ENCODE results near the gene GSTM2.

GSTM2 gene

DNA sequence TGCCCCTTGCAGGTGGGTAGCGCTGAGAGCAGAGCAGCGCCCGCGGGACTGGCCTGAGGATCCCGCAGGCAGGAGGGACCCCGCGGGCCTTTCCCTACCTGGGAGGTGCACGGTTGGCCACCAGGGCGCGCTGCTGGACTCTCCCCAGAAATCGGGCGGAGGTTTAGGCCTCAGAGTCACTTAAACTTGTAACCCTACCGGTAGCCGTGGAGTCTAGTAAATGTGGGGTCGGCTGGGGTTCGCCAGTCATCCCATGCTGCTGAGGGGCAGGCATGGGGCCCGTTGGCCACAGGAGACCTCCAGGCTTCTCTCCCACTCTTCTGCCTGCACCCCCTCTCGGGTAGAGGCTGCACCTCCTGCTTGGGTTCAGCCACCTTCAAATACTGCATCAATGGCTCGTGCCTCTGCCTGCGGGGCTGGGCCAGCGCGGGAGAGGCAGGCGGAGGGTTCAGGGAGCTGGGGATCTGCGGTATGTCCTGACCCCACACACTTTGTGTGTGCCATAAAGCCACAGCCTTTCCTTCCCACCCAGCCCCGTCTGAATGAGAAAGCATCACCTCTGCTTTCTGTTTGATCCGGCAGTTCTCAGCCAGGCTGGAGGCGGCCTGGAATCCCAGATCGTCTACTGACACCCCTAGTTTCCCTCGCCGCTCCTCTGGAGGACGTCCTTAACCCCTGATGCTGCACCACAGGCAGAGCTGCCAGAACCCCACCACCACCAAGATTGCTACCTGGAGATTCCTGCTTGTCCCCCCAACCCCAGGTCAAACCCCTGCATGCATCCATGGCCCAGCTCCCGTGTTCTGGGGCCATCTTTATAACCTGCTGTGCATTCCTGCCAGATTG is 24.2 kb upstream of the GSTM2 start (continued):
- TF ChIP-seq, protein P1, sequence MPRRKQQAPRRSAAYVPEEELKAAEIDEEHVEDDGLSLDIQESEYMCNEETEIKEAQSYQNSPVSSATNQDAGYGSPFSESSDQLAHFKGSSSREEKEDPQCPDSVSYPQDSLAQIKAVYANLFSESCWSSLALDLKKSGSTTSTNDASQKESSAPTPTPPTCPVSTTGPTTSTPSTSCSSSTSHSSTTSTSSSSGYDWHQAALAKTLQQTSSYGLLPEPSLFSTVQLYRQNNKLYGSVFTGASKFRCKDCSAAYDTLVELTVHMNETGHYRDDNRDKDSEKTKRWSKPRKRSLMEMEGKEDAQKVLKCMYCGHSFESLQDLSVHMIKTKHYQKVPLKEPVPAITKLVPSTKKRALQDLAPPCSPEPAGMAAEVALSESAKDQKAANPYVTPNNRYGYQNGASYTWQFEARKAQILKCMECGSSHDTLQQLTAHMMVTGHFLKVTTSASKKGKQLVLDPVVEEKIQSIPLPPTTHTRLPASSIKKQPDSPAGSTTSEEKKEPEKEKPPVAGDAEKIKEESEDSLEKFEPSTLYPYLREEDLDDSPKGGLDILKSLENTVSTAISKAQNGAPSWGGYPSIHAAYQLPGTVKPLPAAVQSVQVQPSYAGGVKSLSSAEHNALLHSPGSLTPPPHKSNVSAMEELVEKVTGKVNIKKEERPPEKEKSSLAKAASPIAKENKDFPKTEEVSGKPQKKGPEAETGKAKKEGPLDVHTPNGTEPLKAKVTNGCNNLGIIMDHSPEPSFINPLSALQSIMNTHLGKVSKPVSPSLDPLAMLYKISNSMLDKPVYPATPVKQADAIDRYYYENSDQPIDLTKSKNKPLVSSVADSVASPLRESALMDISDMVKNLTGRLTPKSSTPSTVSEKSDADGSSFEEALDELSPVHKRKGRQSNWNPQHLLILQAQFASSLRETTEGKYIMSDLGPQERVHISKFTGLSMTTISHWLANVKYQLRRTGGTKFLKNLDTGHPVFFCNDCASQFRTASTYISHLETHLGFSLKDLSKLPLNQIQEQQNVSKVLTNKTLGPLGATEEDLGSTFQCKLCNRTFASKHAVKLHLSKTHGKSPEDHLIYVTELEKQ (tag by site-specific recombination; IDR thresholded peaks at IDR 0.05; ENCODE audit: borderline replicate concordance): no peak
- TF ChIP-seq GFI1B (tag by site-specific recombination; IDR thresholded peaks at IDR 0.05) (no peak), ZNF132 (tag by site-specific recombination; IDR thresholded peaks at IDR 0.05; ENCODE audit: borderline replicate concordance) (no peak), SETDB1 (IDR thresholded peaks at IDR 0.05; ENCODE audit: insufficient read length, low read length) (no peak), ZNF10 (tag by site-specific recombination; IDR thresholded peaks at IDR 0.05) (no peak), ZNF785 (tag by site-specific recombination; IDR thresholded peaks at IDR 0.05) (no peak), REPIN1 (tag by site-specific recombination; IDR thresholded peaks at IDR 0.05; ENCODE audit: low read depth) (no peak), ZNF843 (tag by site-specific recombination; IDR thresholded peaks at IDR 0.05) (no peak), ZNF121 (tag by site-specific recombination; IDR thresholded peaks at IDR 0.05) (no peak), MZF1 (tag by site-specific recombination; IDR thresholded peaks at IDR 0.05; ENCODE audit: borderline replicate concordance) (no peak), ZNF433 (tag by site-specific recombination; IDR thresholded peaks at IDR 0.05; ENCODE audit: low read depth) (no peak), OSR2 (tag by site-specific recombination; IDR thresholded peaks at IDR 0.05) (no peak), SP3 (tag by site-specific recombination; IDR thresholded peaks at IDR 0.05) (no peak), ZNF292 (tag by site-specific recombination; IDR thresholded peaks at IDR 0.05; ENCODE audit: borderline replicate concordance, low read depth) (no peak), ZNF416 (tag by site-specific recombination; IDR thresholded peaks at IDR 0.05) (no peak), ZNF747 (tag by site-specific recombination; IDR thresholded peaks at IDR 0.05) (no peak), ZNF571 (tag by site-specific recombination; IDR thresholded peaks at IDR 0.05) (no peak), TRIM28 (IDR thresholded peaks at IDR 0.05; ENCODE audit: borderline replicate concordance, low read length) (no peak), ZNF366 (tag by site-specific recombination; conservative IDR thresholded peaks at IDR 0.05) (no peak), ZNF2 (tag by site-specific recombination; IDR thresholded peaks at IDR 0.05) (peak; percentile 93), ZNF629 (tag by site-specific recombination; IDR thresholded peaks at IDR 0.05) (no peak), HOXA7 (CRISPR knock-in tag; IDR thresholded peaks at IDR 0.05; ENCODE audit: borderline replicate concordance) (no peak), MEIS1 (CRISPR knock-in tag; IDR thresholded peaks at IDR 0.05; ENCODE audit: borderline replicate concordance) (no peak), SCRT2 (tag by site-specific recombination; IDR thresholded peaks at IDR 0.05) (peak; percentile 36; the same call in 1 of the 2 replicates), ZNF19 (tag by site-specific recombination; IDR thresholded peaks at IDR 0.05; ENCODE audit: low read depth) (no peak), ZNF202 (tag by site-specific recombination; IDR thresholded peaks at IDR 0.05; ENCODE audit: borderline replicate concordance) (no peak), ZNF146 (tag by site-specific recombination; IDR thresholded peaks at IDR 0.05) (no peak), ZNF302 (tag by site-specific recombination; IDR thresholded peaks at IDR 0.05; ENCODE audit: low read depth) (no peak), ZNF600 (tag by site-specific recombination; IDR thresholded peaks at IDR 0.05) (no peak), ZNF654 (tag by site-specific recombination; IDR thresholded peaks at IDR 0.05; ENCODE audit: low read depth) (peak; percentile 57)
- TF ChIP-seq, protein P2, sequence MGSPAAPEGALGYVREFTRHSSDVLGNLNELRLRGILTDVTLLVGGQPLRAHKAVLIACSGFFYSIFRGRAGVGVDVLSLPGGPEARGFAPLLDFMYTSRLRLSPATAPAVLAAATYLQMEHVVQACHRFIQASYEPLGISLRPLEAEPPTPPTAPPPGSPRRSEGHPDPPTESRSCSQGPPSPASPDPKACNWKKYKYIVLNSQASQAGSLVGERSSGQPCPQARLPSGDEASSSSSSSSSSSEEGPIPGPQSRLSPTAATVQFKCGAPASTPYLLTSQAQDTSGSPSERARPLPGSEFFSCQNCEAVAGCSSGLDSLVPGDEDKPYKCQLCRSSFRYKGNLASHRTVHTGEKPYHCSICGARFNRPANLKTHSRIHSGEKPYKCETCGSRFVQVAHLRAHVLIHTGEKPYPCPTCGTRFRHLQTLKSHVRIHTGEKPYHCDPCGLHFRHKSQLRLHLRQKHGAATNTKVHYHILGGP (tag by site-specific recombination; IDR thresholded peaks at IDR 0.05): no peak
- TF ChIP-seq, protein P3, sequence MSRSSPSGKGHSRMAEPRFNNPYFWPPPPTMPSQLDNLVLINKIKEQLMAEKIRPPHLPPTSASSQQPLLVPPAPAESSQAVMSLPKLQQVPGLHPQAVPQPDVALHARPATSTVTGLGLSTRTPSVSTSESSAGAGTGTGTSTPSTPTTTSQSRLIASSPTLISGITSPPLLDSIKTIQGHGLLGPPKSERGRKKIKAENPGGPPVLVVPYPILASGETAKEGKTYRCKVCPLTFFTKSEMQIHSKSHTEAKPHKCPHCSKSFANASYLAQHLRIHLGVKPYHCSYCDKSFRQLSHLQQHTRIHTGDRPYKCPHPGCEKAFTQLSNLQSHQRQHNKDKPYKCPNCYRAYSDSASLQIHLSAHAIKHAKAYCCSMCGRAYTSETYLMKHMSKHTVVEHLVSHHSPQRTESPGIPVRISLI (tag by site-specific recombination; IDR thresholded peaks at IDR 0.05): no peak
- TF ChIP-seq, protein P4, sequence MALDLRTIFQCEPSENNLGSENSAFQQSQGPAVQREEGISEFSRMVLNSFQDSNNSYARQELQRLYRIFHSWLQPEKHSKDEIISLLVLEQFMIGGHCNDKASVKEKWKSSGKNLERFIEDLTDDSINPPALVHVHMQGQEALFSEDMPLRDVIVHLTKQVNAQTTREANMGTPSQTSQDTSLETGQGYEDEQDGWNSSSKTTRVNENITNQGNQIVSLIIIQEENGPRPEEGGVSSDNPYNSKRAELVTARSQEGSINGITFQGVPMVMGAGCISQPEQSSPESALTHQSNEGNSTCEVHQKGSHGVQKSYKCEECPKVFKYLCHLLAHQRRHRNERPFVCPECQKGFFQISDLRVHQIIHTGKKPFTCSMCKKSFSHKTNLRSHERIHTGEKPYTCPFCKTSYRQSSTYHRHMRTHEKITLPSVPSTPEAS (tag by site-specific recombination; IDR thresholded peaks at IDR 0.05): no peak
- TF ChIP-seq, protein P5, sequence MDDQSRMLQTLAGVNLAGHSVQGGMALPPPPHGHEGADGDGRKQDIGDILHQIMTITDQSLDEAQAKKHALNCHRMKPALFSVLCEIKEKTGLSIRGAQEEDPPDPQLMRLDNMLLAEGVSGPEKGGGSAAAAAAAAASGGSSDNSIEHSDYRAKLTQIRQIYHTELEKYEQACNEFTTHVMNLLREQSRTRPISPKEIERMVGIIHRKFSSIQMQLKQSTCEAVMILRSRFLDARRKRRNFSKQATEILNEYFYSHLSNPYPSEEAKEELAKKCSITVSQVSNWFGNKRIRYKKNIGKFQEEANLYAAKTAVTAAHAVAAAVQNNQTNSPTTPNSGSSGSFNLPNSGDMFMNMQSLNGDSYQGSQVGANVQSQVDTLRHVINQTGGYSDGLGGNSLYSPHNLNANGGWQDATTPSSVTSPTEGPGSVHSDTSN (CRISPR knock-in tag; IDR thresholded peaks at IDR 0.05): no peak

All from HEK293 (cell line).